ENCODE data around the gene WSB1.
"Not testable (repeated sequence)": the region's sequence is repeated elsewhere in the genome, so short reads cannot be mapped to it uniquely, and the experiment has no call there.

Gene WSB1

DNA sequence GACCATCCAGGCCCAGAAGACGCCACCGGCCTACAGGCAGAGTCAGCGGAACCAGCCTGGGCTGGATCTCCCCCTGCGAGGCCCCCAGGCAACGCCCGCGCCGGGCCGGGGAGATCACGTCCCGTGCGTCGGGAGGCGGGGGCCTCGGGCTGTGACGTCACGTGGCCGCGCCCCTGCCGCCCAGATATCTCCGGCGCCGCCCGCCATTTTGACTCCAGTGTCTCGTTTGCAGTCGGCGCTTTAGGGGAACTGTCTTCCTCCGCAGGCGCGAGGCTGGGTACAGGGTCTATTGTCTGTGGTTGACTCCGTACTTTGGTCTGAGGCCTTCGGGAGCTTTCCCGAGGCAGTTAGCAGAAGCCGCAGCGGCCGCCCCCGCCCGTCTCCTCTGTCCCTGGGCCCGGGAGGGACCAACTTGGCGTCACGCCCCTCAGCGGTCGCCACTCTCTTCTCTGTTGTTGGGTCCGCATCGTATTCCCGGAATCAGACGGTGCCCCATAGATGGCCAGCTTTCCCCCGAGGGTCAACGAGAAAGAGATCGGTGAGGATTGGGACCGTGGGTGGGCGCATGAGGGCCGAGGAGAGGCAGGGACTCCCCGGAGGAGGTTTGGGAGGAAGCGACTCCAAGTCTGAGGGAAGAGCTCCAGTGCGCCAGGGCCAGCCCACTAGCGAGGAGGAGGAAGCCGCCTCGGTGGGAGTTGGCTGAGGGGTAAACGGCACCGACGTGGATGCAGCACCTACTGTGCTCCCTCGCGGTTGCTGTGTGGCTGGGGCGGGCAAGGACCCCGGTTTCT is at the start of gene WSB1:
WSB1 (plus strand) TSS at position 217 of the 791 bp plus-strand sequence; CDS start at position 499, 282 bp downstream.
- no peak for TF ChIP-seq CTCF (IDR thresholded peaks at IDR 0.05; ENCODE audit: low read depth, low read length, missing control alignments)
- DNase-seq (ENCODE audit: low read depth) = peak; percentile 60
- H3K4me3 ChIP-seq (ENCODE audit: low read depth, low read length) = peak within 1 kb of the TSS; percentile 98

DNA sequence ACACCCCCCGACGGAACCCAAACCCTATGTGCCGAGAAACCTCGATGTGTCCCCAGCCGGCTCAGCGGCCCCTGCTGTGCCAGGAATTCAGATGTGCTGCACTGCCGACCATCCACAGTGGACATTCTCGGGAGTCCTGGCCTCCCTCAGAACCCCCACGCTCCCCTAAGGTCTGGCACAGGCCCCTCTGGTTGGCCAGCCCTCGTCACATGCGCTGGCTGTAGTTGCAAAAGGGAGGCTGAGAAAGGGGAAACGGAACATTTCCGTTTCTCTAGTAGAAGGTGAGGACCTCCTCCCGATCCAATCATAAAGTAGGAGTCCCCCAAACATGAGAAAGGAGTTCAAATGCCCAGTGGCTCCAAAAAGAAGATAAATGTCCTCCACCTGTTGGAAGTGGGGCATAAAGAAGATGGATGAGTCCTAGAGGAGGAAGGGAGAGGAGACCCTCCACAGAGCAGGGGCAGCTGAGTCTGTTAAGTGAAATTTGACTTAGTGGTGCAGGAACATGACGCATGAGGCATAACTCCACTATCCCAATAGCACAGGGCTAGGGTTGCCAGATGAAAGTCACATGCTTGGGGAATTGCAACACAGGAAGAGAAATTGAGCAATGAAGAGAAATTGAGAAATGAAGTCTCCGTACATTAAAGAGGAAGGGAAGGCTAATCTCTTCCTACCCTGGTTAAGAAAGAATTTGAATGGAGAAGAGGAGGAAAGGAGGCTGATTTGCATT is 49.3 kb upstream of the WSB1 start:
- no peak for DNase-seq (ENCODE audit: low read depth)
- no peak overlapping the region for H3K4me3 ChIP-seq (ENCODE audit: low read depth, low read length)
- TF ChIP-seq CTCF (IDR thresholded peaks at IDR 0.05; ENCODE audit: low read depth, low read length, missing control alignments) = no peak

DNA sequence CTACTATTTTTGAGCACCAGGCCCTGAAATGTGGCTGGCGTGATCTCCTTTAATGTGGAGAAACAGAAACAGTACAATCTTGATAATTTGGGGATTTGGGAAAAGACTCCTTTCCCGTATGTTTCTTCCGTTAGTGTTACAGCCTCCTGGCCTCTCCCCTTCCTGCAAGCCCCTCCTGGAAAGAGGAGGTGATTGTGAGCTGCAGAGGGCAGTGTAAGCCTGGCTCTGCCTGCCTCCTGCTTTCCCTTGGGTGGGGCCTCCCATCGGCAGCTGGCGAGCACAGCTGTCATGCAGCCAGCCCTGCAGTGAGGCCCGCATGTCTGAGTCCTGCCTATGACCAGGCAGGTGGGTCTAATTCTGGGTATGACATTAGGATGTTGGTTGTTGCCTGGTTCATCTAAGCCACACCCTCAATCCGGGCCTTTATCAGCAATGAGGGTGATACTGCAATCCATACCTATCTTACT is 48.7 kb upstream of the WSB1 start:
- H3K4me3 ChIP-seq (ENCODE audit: low read depth, low read length) = no peak overlapping the region
- peak; percentile 51 for DNase-seq (ENCODE audit: low read depth)
- peak; percentile 76 for TF ChIP-seq CTCF (IDR thresholded peaks at IDR 0.05; ENCODE audit: low read depth, low read length, missing control alignments)

DNA sequence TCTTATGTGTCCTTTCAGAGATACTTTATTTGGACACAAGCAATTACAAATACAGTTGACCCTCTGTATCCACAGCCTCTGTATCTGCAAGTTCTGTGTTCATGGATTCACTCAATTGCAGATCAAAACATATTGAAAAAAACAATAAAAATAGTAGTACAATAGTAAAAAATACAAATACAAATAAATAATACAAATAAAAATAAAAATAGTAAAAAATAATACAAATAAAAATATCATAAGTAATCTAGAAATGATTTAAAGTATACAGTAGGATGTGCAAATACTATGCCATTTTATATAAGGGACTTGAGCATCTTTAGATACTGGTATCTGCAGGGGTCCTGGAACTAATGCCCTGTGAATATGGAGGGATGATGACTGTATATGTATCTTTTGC is 47.4 kb upstream of the WSB1 start:
- H3K4me3 ChIP-seq (ENCODE audit: low read depth, low read length) = no peak overlapping the region
- no peak for DNase-seq (ENCODE audit: low read depth)
- no peak for TF ChIP-seq CTCF (IDR thresholded peaks at IDR 0.05; ENCODE audit: low read depth, low read length, missing control alignments)

GRCh38 chr17:27247071-27247957 is 46.6 kb upstream of the WSB1 start:
- no peak for TF ChIP-seq CTCF (IDR thresholded peaks at IDR 0.05; ENCODE audit: low read depth, low read length, missing control alignments)
- DNase-seq (ENCODE audit: low read depth) = no peak
- no peak overlapping the region for H3K4me3 ChIP-seq (ENCODE audit: low read depth, low read length)

DNA sequence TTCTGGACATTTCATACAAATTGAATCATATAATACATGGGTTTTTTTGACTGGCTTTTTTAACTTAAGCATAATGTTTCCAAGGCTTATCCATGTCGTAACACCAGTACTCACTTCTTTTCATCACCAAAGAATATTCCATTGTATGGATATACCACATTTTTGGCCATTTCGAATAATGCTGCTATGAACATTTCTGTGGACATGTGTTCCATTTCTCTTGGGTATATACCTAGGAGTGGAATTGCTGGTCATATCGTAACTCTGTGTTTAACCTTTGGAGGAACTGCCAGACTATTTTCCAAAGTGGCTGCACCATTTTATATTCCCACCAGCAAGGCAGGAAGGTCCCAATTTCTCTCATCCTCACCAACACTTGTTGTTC is 46.0 kb upstream of the WSB1 start:
- TF ChIP-seq CTCF (IDR thresholded peaks at IDR 0.05; ENCODE audit: low read depth, low read length, missing control alignments) = no peak
- H3K4me3 ChIP-seq (ENCODE audit: low read depth, low read length) = no peak overlapping the region
- no peak for DNase-seq (ENCODE audit: low read depth)

- H3K4me3 ChIP-seq (ENCODE audit: low read depth, low read length); DNase-seq (ENCODE audit: low read depth): not testable (repeated sequence)
Observed at GRCh38 chr17:27250791-27251190, 43.1 kb upstream of the WSB1 start.

DNA sequence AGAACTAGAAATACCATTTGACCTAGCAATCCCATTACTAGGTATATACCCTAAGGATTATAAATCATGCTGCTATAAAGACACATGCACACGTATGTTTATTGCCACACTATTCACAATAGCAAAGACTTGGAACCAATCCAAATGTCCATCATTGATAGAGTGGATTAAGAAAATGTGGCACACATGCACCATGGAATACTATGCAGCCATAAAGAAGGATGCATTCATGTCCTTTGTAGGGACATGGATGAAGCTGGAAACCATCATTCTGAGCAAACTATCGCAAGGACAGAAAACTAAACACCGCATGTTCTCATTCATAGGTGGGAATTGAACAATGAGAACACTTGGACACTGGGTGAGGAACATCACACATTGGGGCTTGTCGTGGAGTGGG is 39.1 kb upstream of the WSB1 start:
- H3K4me3 ChIP-seq (ENCODE audit: low read depth, low read length); DNase-seq (ENCODE audit: low read depth): not testable (repeated sequence)

Measured in GM12864 (cell line).